Stimulated activated CD8-positive, alpha-beta memory T cell treated with anti-CD3 and anti-CD28 coated beads, Interleukin-15, amount 100 ng/mL, for 24 hours (primary cell): ENCODE data around the gene OR13C4.
"Not testable (repeated sequence)": the region's sequence is repeated elsewhere in the genome, so short reads cannot be mapped to it uniquely, and the experiment has no call there.

Experiments
- DNase-seq: peaks from one replicate; pipeline ENCODE4 v3.0.0-alpha.2; 2020; ENCODE audit warnings: low read depth

The OR13C4 gene

GRCh38 chr9:104527109-104527508 is at the start of gene OR13C4:
Gene OR13C4, minus strand, starts transcription at chr9:104527209. Its CDS starts 0 bp downstream, at chr9:104527209.
- DNase-seq = no peak

DNA sequence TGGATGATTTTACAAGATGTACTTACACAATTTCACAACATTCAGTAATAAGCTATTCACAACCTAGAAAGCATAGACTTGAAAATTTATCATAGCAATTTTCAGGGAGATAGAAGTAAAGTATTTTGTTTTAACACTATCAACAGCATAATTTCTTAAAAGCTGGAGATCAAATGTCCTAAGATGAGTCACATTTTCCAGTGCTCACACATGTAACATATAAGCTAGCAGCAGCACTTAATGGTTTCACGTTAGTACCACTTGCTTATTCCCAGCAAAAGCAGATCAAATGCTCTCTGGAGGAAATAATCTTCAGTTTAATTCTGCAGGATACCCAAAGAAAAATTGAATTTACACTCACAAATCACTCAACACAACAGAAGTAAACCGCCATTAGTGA is 48.4 kb upstream of the OR13C4 start:
- no peak for DNase-seq

DNA sequence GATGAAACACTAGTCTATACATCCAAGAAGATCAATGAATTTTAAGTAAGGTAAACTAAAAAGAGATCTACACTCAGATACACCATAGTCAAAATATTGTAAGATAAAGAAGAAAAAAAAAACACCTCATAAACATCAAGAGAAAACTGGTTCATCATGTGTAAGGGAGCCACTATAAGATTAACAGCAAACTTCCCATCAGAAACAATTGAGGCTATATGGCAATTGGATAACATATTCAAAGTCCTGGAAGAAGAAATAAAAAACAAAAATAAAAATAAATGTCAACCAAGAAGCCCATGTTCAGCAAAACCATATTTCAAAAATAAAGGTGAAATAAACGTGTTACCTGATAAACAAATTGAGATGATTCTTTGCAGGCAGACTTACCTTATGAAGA is 45.6 kb upstream of the OR13C4 start:
- no peak for DNase-seq

DNA sequence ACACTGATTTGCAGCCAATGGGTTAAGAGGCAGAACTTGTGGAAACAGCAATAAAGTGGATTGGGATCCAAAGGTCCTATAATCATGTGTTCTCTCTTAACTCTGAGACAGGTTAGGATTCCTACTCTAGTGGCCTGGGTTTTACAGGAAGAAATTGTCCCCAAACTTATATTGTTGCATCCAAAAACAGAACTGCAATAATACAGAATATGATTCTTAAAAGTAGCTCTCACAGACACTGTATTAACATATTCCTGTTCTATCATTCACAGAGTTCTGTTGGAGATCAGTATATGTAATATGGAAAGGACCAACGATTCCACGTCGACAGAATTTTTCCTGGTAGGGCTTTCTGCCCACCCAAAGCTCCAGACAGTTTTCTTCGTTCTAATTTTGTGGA is 41.9 kb upstream of the OR13C4 start, which contains the start of gene OR13C8:
TSS of gene OR13C8 (plus strand) at position 301 of the 400 bp plus-strand sequence. CDS start at position 301, 0 bp downstream.
- DNase-seq = no peak

DNA sequence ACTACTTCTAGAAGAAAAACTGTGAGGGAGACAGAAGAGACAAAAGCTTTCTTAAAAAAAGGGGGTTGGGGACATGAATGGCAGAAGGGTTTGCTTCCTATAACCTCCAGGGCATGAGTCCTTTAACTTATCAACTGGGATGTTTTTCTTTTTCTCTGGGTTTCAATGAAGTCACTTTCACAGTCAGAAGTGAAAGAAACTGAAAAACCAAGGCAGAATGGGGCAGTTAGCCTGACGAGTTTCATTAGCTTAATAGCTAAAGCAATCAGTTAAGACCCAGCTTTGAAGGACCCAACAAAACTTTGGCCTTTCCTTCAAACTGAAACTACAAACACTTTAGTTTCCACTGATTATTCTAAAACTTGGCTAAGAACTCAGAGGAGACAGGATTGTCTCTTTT is 37.3 kb upstream of the OR13C4 start:
- DNase-seq = no peak

DNA sequence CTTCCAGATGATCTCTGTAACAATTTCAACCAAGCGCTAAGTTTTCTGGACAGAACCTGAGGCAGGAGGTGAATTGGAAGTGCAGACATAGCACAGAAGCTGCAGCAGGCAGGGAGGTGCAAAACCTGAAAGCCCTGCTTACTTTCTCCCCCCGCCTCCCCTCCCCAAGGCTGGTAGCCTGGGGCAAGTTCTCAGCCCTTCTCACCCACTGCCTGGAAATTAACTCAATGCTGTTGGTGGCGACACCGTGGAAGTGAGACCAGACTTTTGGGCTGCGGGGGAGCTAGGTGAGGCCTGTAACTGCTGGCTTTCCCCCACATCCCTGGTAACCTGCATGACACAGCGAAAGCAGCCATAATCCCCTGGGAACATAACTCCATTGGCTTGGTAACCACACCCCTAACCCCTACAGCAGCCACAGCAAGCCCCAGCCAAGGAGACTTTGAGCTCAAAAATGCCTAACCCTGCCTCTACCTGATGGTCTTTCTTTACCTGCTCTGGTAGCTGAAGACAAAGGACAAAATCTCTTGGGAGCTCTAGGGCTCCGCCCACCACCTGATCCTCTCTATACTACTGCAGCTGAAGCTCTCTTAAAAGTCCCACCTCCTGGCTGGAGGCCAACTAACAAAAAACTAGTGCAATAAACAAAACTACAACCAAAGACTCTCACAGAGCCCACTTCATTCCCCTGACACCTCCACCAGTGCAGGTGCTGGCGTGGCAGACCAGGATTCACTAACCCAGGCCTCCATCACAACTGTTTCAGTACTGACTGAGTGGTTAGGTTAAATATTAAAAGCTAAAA is 30.0 kb upstream of the OR13C4 start:
- no peak for DNase-seq

DNA sequence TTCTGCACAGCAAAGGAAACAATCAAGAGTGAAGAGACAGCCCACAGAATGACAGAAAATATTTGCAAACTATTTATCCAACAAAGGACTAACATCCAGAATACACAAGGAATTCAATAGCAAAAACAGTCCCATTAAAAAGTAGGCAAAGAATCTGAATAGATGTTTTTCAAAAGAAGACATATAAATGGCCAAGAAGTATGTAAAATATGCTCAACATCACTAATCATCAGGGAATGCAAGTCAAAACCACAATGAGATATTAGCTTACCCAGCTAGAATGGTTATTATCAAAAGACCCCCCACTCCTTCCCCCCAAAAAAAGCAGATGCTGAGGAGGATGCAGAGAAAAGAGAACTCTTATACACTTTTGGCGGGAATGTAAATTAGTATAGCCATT is 28.5 kb upstream of the OR13C4 start:
- DNase-seq = no peak

DNA sequence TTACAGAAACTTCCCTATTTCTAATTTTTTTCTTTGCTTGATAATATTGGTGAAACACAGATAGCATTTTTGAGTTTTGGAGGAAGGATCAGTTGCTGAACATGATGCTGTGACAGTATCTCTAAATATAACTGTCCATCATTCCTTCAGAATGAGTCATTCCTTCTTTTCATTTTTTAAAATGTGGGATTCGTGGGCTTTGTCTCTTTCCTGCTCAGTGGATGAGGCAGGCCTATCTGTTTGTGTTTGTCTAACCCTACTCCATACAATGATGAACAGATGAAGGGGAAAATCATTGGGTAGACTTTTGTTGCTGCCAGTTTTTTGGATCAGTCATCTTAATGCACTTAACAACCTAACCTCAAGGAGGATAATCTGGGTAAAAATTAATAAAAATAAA is 26.3 kb upstream of the OR13C4 start:
- no peak for DNase-seq

DNA sequence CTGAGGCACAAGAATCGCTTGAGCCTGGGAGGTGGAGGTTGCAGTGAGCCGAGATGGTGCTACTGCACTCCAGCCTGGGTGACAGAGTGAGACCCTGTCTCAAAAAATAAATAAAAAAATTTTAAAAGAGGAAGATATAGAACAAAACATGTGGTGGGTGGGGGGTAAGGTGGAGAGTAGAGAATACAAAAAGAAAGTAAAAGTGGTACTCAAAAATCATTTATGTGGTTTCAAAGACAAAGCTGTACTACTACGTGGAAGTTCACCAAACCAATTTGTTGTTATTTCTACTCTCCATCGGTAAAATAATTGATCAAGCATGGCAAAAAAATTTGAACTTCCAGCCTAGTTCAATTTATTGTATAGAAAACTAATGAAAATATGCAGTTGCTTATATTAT is 17.6 kb upstream of the OR13C4 start:
- DNase-seq = no peak

DNA sequence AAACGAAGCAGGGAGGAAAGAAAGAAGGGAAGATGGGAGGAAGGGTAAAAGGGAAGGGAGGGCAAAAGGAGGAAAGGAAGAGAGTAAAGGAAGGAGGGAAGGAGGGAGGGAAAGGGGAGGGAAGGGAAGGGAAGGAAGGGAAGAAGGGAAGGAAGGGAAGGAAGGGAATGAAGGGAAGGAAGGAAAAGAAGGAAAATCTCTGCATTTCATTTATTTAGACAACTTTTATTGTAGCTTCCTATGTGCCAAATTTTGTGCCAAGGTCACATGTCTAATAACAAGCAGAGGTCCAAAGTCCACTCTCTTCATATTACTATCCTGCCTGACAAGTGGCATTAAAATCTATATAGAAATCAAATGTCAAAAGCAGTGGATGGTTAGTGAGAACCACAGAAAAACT is 12.3 kb upstream of the OR13C4 start:
- no peak for DNase-seq

- no peak for DNase-seq
These were observed 9.7 kb upstream of the OR13C4 start, which contains the start of gene OR13C3 for GRCh38 chr9:104536756-104537155. Gene OR13C3, minus strand, starts transcription at chr9:104536856. Its CDS starts 133 bp downstream, at chr9:104536723.

- not testable (repeated sequence) for DNase-seq
These were observed 6.8 kb downstream of the OR13C4 start for GRCh38 chr9:104520241-104520640.

DNA sequence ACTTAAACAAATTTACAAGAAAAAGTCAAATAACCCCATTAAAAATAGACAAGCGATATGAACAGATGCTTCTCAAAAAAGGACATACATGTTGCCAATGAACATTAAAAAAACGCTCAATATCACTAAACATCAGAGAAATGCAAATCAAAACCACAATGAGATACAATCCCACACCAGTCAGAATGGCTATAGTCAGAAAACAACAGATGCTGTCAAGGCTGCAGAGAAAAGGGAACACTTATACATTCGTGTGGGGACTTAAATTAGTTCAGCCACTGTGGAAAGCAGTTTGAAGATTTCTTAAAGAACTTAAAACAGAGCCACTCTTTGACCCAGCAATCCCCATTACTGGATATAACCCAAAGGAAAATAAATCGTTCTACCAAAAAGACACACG is 12.1 kb downstream of the OR13C4 start:
- DNase-seq = no peak

DNA sequence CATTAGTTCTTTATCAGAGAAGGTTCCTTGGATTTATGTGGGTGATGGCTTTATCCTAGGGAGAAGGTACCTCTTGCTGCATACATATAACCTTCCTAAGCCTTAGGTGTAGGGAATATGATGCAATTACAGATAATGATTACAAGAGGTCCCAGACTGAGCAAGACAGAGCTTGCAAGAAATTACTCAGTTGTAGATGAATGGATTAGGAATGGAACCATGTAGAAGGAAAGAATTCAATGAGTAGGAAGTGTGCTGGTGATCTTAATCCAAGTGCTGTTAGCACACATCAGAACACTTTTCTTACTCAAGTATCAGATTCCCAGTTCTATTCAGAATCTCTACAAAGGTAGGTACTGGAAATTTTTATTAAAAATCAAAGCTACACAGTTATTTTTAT is 20.4 kb downstream of the OR13C4 start:
- DNase-seq = no peak

- no peak for DNase-seq
These were observed 23.0 kb downstream of the OR13C4 start, which contains the start of gene OR13F1 for GRCh38 chr9:104503963-104504362. Gene OR13F1, plus strand, starts transcription at chr9:104504263. Its CDS starts 0 bp downstream, at chr9:104504263.

DNA sequence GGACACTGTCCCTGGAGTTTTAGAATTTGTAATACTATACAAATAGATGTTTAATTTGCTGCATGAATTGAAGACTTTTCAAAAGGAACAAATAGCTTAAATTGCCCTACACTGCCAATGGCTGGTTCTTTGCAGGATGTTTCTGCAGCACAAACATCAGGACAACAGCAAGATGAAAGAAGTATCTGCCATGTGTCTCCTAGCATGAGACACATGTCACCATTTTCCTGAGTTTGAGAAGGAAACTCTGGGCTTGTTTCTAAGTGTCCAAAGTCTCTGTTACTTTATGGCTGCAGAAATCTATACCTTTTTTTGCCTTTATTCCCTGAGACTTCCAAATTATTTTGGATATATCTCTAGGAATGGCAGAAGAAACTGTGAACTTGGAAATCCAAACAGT is 23.6 kb downstream of the OR13C4 start:
- no peak for DNase-seq

- no peak for DNase-seq
These were observed 32.2 kb downstream of the OR13C4 start for GRCh38 chr9:104494808-104495207.

- no peak for DNase-seq
These were observed 42.0 kb downstream of the OR13C4 start for GRCh38 chr9:104485014-104485413.

- DNase-seq = no peak
These were observed 44.0 kb downstream of the OR13C4 start for GRCh38 chr9:104482921-104483570.
